GM20431 (cell line): ENCODE data around the gene RARG.

Experiments
- in situ Hi-C: fragments of 300-500 bp; cut with MseI, MboI; formaldehyde crosslinking; loops from one replicate; pipeline ENCODE4 v1.15.0; 2020; ENCODE audit warnings: low sequenced_read_pairs; ENCODE audit not compliant: unreplicated experiment

The RARG gene

DNA sequence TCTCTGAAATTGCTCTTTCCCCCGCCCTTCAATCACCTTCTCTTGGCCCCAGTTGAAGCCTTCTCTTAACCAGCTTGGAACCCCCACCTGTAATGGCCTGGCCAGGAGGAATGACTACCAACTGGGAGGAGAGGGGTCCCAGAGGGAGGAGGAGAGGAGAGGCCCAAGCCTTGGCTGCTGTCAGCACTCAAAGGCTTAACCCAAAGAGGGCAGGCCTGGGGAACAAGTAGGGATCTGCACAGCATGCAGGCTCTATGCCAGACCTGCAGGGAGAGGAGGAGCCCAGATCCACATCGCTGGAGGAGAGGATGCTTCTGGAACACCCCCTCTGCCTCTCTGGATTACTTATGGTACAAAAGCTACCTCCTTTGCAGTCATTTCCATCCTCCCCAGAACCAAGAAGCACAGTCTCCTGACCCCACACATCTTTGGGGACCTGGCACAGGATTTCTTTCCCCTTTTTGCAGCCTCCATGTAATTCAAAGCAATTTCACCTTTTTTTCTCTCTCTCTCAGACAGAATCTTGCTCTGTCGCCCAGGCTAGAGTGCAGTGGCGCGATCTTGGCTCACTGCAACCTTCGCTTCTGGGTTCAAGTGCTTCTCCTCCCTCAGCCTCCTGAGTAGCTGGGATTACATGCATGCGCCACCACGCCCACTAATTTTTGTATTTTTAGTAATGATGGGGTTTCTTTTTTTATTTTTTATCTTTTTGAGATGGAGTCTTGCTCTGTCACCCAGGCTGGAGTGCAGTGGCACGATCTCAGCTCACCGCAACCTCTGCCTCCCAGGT lies 6.2 kb downstream of the RARG start:
- in situ Hi-C loops: no loop called here

DNA sequence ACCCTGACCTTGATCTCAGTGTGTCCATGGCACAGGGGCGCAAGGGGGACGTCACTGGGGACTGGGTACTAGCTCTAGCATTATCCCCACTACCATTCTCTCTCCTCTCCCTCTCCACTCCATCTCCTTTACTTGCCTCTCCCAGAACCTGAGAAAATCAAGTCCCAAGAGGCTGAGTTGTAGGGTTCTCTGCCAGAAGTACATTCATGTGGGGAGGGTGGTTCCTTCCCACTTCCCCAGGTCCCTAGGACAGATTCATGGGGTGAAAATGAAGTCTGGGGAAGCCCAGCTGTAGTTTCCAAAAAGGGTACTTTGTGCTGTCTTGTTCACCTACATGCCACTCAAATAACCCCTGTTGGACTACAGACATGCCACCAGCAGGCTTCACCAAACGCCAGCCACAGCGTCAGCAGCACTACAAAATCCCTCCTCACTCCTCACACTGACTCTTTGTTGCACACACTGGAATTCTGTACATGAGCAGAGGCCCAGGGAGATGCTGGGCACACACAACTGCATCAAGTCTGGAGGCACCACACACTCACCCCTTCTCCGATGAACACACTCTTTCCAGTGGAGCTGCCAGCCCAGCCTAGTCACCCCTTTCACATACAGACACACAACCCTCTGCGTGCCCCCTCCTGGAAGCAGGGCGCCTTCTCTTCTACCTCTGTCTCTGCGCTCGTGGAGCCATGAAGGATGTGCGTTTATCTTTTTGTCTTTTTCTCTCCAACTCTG lies 6.9 kb downstream of the RARG start:
- in situ Hi-C loops: no loop called here

DNA sequence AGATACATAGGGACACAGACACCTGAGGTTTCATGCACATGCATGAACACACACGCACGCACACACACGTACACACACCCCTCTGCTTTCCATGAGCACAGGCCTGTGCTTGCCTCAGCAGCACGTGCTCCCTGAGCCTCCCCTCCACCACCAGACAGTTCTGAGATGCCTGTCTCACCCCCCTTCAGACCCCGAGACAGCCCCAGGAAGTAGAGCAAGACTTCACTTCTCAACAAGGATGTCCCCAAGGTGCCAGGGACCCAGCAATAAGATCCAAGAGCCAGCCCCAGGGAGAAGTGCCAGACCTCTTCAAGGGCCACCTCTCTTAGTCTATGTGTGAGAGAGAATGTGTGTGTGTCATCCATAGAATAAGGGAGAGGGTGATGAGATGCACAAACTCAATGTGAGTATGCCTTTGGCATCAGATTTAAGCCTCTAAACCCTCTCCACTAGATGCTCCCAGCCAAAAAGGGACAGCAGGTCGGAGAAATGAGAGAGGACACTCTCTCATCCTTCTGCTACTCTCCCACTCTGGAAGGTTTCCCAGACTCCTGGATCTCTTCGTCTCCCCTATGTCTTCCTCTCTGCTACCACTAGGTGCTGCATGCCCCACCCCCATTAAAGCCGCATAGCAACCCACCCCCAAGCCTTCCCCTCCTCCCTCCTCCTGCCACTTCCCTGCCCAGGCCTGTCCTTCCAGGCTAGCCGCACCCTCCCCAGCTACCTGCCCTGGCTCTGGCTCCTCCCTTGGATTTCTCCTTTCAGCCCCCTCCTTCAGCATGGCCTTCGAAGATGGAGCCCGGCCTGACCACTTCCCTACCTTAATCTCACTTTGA lies 7.7 kb downstream of the RARG start:
- in situ Hi-C loops: no loop called here

GRCh38 chr12:53223389-53224060 lies 8.5 kb downstream of the RARG start:
- in situ Hi-C loops: no loop called here

DNA sequence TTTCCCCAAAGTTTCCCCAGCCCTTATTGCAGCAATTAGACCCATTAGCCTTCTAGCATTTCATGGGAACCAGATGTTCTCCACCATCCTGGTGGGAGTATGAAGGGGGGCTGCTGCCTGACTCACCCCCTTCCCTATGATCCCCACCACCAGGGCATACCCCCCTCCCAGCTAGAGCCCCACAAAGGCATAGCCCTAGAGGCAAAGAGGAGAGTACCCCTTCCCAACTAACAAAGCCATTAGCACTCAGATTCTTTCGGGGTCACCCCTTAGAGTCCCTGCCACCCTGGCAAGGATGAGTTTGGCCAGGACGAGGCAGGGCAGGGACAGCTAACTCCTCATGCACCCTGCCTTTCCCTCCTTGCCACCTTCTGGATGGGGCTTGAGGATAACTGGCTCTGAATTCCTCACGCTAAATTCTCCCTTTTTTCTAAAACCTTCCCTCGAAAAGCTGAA lies 9.2 kb downstream of the RARG start:
- in situ Hi-C loops: no loop called here

DNA sequence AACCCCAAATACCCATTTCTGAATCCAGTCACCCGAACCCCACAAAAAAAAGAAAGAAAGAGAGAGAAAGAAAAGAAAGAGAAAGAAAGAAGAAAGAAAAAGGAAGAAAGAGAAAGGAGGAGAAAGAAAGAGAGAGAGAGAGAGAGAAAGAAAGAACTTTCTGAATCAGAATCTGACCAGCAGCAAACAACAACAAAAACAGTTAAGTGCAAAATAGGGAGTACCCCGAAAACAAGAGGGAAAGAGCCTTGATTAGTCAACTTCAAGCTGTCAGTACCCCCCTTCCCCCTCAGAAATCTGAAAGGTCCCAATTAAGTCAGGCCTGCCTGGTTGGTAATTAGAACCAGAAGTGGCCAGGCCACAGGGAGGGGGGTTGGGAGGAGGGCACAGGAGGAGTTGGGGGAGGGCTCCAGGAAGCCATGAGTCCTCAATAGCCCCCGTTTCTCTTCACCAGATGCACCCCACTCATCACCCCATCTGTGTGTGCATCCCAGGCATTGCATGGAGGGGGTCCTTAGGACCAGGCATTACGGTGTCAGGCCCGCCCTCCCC lies 9.8 kb downstream of the RARG start:
- in situ Hi-C loops: no loop called here

DNA sequence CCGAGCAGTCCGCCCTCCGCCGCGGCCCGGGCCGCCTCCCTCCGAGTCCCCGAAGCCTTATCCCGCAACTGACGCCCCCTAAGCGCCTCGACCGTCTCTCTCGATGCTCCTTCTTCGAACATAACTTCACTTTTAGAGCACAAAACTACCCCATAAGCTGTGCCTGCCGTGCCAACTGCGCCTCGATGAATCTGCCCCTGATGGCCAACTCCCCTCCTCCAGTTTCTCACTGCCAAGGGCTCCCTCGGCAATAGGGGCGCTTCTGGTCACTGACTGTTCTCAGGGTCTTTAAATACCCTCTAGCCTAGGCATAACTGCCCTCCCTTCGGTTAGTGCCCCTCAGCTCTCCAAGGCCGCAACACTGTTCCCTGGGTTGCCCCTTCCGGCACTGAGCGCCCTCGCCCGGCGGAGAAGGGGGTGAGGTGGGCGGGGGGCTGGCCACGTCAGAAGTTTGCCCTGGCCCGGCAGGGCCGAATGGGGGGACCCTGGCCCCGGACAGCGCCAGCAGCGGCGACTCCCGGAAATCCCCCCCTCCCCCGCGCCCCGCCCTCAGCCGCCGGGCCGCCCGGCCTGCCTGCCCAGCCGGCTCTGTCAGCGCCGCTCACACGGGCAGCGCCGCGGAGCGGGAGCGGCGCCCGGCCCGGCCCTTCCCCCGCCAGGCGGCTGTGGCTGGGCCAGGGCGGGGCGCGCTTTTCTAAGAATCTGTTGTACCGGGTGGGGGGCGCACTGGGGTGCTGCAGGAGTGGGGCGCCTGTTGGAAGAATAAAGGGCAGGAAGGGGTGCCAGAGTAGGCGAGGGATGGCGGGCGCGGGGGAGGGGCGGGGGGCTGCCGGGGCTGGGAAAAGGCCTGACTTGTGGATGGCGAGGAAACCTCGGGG lies 10.6 kb downstream of the RARG start:
- in situ Hi-C loops: no loop called here

GRCh38 chr12:53220694-53221202 lies 11.3 kb downstream of the RARG start:
- in situ Hi-C loops: no loop called here

DNA sequence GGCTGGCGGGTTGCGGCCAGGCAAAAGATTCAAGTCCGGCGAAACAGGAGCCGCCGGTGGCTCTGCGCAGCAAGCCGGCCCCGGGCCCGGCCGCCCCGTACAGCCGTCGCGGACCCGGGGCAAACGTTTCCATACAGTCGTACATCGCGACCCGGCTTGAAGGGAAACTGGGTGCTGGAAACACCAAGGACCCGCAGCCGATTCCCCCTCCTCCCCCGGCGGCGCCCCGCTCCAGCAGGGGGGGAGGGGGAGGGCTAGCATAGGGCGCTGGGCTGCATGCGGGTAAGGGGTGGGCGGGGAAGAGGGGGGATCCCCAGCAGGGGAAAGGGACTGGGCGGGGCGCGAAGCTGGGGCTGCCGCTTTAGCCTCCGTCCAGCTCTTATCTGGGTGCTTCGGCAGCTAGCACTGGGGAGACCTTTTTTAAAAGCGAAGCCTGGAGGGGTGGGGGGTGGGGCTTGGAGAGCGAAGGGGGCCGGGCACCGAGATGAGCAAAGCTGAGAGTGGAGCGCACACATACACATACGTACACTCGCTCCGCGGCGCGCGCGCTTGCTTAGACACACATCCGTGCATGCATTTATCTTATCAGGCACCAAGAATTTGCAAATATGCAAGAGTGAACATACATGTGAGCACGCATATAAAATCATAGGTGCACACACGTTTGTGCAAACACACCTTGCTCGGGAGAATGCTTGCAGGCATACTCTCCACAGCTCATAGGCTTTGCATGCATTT lies 11.9 kb downstream of the RARG start:
- in situ Hi-C loops: no loop called here

DNA sequence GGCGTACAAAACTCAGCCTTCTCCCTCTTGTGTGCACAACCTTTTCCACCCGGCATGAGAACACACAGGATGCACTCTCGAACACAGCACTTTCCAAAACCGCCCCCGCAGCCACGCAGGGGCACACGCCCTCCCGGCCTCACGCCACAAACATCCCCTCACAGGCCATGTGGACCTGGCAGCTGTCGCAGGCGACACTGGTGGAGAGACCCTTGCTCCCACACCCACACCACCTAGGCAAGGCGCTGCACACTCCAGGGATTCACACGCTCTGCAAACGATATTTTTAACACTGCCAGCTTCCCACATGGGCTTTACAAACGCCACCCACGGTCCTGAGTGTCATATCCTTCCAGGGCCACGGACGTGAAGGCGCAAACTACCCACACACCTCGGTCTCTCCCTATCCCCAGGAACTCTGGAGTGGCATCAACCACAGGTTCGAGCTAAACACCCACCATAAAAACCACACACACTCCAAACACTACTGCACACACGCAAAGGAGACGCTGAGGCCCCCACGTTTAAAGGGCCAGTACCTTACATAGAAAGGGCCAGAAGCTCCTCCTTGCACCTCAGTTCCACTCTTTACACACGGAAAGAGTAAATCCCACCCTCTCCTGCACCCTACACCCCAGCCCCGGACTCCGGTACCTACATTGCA lies 12.6 kb downstream of the RARG start:
- in situ Hi-C loops: no loop called here

DNA sequence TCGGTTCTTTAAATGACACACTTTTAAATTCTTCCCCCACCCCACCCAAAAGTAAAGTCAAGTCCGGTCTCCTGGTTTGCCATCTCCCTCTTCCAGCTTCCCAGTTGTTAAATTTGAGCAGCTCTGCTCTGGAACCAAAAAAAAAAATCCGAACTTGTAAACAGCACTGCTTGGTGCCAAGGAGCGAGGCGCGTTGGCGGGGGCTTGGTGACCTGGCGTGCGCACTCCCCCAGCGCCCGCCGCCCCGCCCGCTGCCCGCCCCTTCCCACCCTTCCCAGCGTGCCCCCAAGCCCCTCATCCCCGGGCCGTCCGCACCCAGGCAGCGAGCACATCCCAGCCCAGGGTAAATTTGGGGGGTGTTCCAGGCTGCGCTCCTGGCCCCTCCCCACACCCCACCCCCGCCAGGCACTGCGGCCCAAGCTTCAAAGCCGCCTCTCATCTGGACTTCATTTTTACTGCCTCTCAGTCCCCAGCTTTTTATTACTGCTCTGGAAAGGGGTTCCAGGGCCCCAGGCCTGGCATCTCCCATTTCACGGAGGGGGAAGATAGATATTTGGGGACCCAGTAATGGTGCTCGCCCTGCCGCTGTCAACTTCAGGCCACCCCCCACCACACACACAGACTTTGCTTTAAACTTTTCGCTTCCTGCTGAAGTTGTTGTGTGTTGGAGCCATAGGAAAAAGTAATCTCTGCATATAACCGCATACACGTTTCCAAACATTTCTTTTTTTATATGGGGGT lies 13.3 kb downstream of the RARG start:
- in situ Hi-C loops: no loop called here

- in situ Hi-C loops: no loop called here
Measured at GRCh38 chr12:53217931-53218307, 14.1 kb downstream of the RARG start.

DNA sequence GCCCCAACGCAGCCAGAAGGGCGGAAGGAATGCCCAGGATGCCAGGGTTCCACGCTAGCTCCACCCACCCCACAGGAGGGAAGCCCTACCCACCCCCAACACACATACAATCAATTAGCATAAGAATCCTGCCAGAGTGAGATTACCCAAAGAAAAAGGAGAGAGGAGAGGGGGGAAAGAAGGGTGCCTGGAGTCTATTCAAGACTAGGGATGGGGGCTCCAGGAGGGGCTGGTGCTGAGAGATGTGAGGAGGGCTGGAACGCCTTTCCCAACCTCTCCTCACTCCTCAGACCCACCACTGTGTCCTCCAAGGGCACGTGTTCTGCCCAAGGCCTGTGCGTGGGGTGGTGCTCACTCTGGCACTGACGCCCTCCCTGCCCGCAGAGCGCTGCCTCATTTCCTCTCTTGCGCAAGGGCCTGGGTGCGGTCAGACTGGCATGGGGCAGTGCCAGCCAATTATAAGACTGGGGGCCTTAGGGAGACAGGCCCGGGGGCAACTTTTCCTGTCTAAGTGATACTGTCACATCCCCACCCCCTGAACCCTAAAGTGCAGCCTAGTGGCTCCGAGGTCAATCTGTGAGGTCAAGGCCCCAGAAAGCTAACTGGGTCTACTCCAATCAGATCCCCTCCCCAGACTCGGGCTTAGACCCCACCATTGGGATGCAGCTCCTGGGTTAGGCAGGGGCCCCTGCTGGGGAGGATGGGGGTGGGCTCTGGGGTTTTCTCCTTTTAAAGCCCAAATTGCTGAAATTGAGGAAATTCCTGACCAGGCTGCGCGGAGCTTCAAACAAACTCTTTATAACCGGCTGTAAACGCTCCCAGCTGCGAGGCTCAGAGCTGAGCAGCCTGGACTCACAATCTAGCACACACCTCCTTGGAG lies 14.7 kb downstream of the RARG start:
- in situ Hi-C loops: no loop called here

- in situ Hi-C loops: no loop called here
Measured at GRCh38 chr12:53215497-53215896, 16.5 kb downstream of the RARG start.

DNA sequence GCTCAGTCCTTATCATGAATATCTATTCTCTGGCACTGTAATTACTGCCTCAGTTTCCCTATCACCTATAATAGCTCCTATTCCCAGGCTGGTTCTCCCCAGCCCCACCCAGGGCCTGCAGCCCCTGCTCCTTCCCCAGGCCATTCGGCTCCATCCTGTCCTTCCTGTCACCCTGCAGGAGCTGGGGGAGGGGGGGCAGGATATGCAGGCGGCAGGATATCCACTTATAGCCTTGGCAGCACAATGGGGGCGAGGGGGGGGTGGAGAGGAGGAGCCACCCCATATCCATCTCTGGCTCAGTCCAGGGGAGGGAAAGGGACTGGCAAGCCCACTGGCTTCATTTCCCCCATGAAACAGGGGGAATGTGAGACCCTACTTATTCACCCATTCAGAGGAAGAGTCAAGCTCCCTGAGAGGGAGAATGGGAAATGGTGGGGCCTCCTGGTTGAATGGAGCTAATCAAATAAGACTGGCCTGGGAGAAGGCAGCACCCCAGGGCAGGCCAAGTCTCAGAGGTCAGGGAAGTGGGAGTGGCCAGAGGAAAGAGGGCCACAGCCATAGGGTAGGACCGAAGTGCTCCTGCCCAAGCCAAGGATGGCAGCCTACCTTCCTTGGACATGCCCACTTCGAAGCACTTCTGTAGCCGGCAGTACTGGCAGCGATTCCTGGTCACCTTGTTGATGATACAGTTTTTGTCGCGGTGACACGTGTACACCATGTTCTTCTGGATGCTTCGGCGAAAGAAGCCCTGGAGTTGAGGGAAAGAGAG lies 17.1 kb downstream of the RARG start:
- in situ Hi-C loops: loop anchor here (5.0 kb wide), 1 partner anchor 72 kb away; no protein-coding TSS in a partner anchor
